Suprapubic skin (tissue), 4 donors: ENCODE results near the gene NR3C2.

Experiments used
- CTCF ChIP-seq, 2 donors: fragments of 200-600 bp in 1 of 2; fragments of 450-650 bp in 1 of 2; sonication (generic) in 1 of 2; IDR thresholded peaks; one replicate each; pipeline ENCODE4 v1.5.1; 2016 to 2019; ENCODE audit warnings: antibody characterized with exemption in 2 of 2, mild to moderate bottlenecking in 1 of 2, moderate library complexity in 1 of 2
- EP300 ChIP-seq: sonication (generic); formaldehyde crosslinking; IDR thresholded peaks from one replicate; pipeline ENCODE4 v1.6.1; 2017; ENCODE audit warnings: antibody characterized with exemption
- POLR2A ChIP-seq, 2 donors: fragments of 450-650 bp; IDR thresholded peaks; one replicate each; pipeline ENCODE4 v1.6.1; 2017; ENCODE audit warnings: antibody characterized with exemption in 2 of 2, mild to moderate bottlenecking in 2 of 2, moderate library complexity in 2 of 2
- POLR2AphosphoS5 ChIP-seq, 3 donors: sonication (generic); formaldehyde crosslinking; IDR thresholded peaks; one replicate each; pipeline ENCODE4 v1.6.1; 2017; ENCODE audit warnings: antibody characterized with exemption in 3 of 3

GRCh38 chr4:148173397-148174017 is 268.7 kb downstream of the NR3C2 start:
- TF ChIP-seq CTCF (IDR thresholded peaks at IDR 0.05) (no peak), POLR2AphosphoS5 (IDR thresholded peaks at IDR 0.05) (no peak), POLR2A (IDR thresholded peaks at IDR 0.05) (no peak), EP300 (no peak)
